Retinal pigment epithelial cell (primary cell): ENCODE results near the gene AR.

ENCODE experiments used
- DNase-seq: peaks from one replicate; pipeline ENCODE4 v3.0.0-alpha.2; 2010; ENCODE audit warnings: low read depth
- H3K4me3 ChIP-seq: 2 replicates; pipeline ENCODE4 v1.5.1; 2011; ENCODE audit warnings: mild to moderate bottlenecking, low read length, control low read depth, moderate library complexity
- CTCF ChIP-seq: conservative IDR thresholded peaks from 2 replicates; pipeline ENCODE4 v1.5.1; 2011; ENCODE audit warnings: low read depth, low read length, control low read depth, inconsistent platforms

AR gene

GRCh38 chrX:67613366-67613765 is 69.5 kb downstream of the AR start:
- TF ChIP-seq CTCF = no peak
- DNase-seq = no peak
- H3K4me3 ChIP-seq = no peak overlapping the region

- H3K4me3 ChIP-seq = no peak overlapping the region
- TF ChIP-seq CTCF = no peak
- DNase-seq = no peak
Measured at GRCh38 chrX:67613996-67614395, 70.2 kb downstream of the AR start.

GRCh38 chrX:67614423-67614822 is 70.6 kb downstream of the AR start:
- H3K4me3 ChIP-seq = no peak overlapping the region
- peak; percentile 12 for DNase-seq
- no peak for TF ChIP-seq CTCF

GRCh38 chrX:67619253-67619652 is 75.4 kb downstream of the AR start:
- TF ChIP-seq CTCF = no peak
- DNase-seq = peak; percentile 21
- H3K4me3 ChIP-seq = no peak overlapping the region

- no peak for DNase-seq
- TF ChIP-seq CTCF = no peak
- H3K4me3 ChIP-seq = no peak overlapping the region
Measured at GRCh38 chrX:67622053-67622585, 78.3 kb downstream of the AR start.

GRCh38 chrX:67624325-67624724 is 80.5 kb downstream of the AR start:
- no peak for DNase-seq
- no peak overlapping the region for H3K4me3 ChIP-seq
- no peak for TF ChIP-seq CTCF

GRCh38 chrX:67635424-67635823 is 91.6 kb downstream of the AR start:
- no peak for DNase-seq
- H3K4me3 ChIP-seq = no peak overlapping the region
- no peak for TF ChIP-seq CTCF
